ENCODE data around the gene NPTN. TPM values are rescaled to one million over a fixed set of nuclear protein-coding genes. Genes with fewer than 3 reads are reported as not detected.
"Not testable (repeated sequence)": the region's sequence is repeated elsewhere in the genome, so short reads cannot be mapped to it uniquely, and the experiment has no call there.

NPTN gene
- polyA plus RNA-seq, 3 donors, result 34.3 to 62.4 (median 43.5) TPM

- WGBS, 3 donors, result 49 to 67% (median 55%) methylated on average over 5 of the region's 5 CpGs
- H3K27ac ChIP-seq (ENCODE audit: low read depth, low read length), result no peak overlapping the region
These were observed 48.3 kb downstream of the NPTN start for GRCh38 chr15:73584699-73585420.

GRCh38 chr15:73583544-73583943, 49.6 kb downstream of the NPTN start:
- WGBS, 3 donors, result 91 to 94% (median 93%) methylated on average over 3 of the region's 3 CpGs
- no peak overlapping the region for H3K27ac ChIP-seq (ENCODE audit: low read depth, low read length)

GRCh38 chr15:73582851-73583379, 50.3 kb downstream of the NPTN start:
- no peak overlapping the region for H3K27ac ChIP-seq (ENCODE audit: low read depth, low read length)
- 76 to 93% (median 85%) methylated on average over 6 of the region's 6 CpGs for WGBS, 3 donors

- WGBS, 3 donors, result 82 to 94% (median 89%) methylated on average over 2 of the region's 2 CpGs
- H3K27ac ChIP-seq (ENCODE audit: low read depth, low read length), result no peak overlapping the region
These were observed 55.2 kb downstream of the NPTN start for GRCh38 chr15:73578026-73578425.

GRCh38 chr15:73577593-73577992, 55.6 kb downstream of the NPTN start:
- H3K27ac ChIP-seq (ENCODE audit: low read depth, low read length), result not testable (repeated sequence)

GRCh38 chr15:73575636-73576247, 57.4 kb downstream of the NPTN start:
- WGBS, 3 donors, result 64 to 73% (median 65%) methylated on average over 3 of the region's 3 CpGs

GRCh38 chr15:73573572-73573971, 59.6 kb downstream of the NPTN start:
- no peak overlapping the region for H3K27ac ChIP-seq (ENCODE audit: low read depth, low read length)
- 41 to 79% (median 43%) methylated on average over 9 of the region's 9 CpGs for WGBS, 3 donors

More at GRCh38 chr15:73575636-73576247, 57.4 kb downstream of the NPTN start:
- no peak overlapping the region for H3K27ac ChIP-seq (ENCODE audit: low read depth, low read length)

- H3K27ac ChIP-seq (ENCODE audit: low read depth, low read length), result no peak overlapping the region
- WGBS, 3 donors, result 45 to 85% (median 60%) methylated on average over 1 of the region's 1 CpG
These were observed 60.2 kb downstream of the NPTN start for GRCh38 chr15:73573037-73573436.

GRCh38 chr15:73572296-73572695, 60.9 kb downstream of the NPTN start:
- 51 to 81% (median 78%) methylated on average over 5 of the region's 5 CpGs for WGBS, 3 donors
- no peak overlapping the region for H3K27ac ChIP-seq (ENCODE audit: low read depth, low read length)

- no peak overlapping the region for H3K27ac ChIP-seq (ENCODE audit: low read depth, low read length)
- 37 to 76% (median 76%) methylated on average over 5 of the region's 5 CpGs for WGBS, 3 donors
These were observed 61.8 kb downstream of the NPTN start for GRCh38 chr15:73571346-73571745.

GRCh38 chr15:73570355-73571032, 62.7 kb downstream of the NPTN start:
- no peak overlapping the region for H3K27ac ChIP-seq (ENCODE audit: low read depth, low read length)
- WGBS, 3 donors, result 61 to 69% (median 65%) methylated on average over 7 of the region's 7 CpGs

- WGBS, 3 donors, result 93 to 98% (median 95%) methylated on average over 3 of the region's 3 CpGs
- no peak overlapping the region for H3K27ac ChIP-seq (ENCODE audit: low read depth, low read length)
These were observed 63.8 kb downstream of the NPTN start for GRCh38 chr15:73569361-73569760.

GRCh38 chr15:73568564-73569280, 64.5 kb downstream of the NPTN start:
- H3K27ac ChIP-seq (ENCODE audit: low read depth, low read length), result no peak overlapping the region
- 81 to 86% (median 81%) methylated on average over 7 of the region's 7 CpGs for WGBS, 3 donors

GRCh38 chr15:73567020-73567419, 66.2 kb downstream of the NPTN start:
- no peak overlapping the region for H3K27ac ChIP-seq (ENCODE audit: low read depth, low read length)
- WGBS, 3 donors, result 72 to 85% (median 77%) methylated on average over 1 of the region's 1 CpG

- 32 to 68% (median 34%) methylated on average over 6 of the region's 6 CpGs for WGBS, 3 donors
- H3K27ac ChIP-seq (ENCODE audit: low read depth, low read length), result no peak overlapping the region
These were observed 68.9 kb downstream of the NPTN start for GRCh38 chr15:73564255-73564654.

- H3K27ac ChIP-seq (ENCODE audit: low read depth, low read length), result no peak overlapping the region
- 55 to 61% (median 61%) methylated on average over 2 of the region's 2 CpGs for WGBS, 3 donors
These were observed 72.6 kb downstream of the NPTN start for GRCh38 chr15:73560501-73561117.

- H3K27ac ChIP-seq (ENCODE audit: low read depth, low read length), result no peak overlapping the region
- WGBS, 3 donors, result 87 to 93% (median 91%) methylated on average over 1 of the region's 1 CpG
These were observed 74.7 kb downstream of the NPTN start for GRCh38 chr15:73558529-73558928.

GRCh38 chr15:73555080-73555479, 78.1 kb downstream of the NPTN start:
- WGBS, 3 donors, result 87 to 92% (median 88%) methylated on average over 4 of the region's 4 CpGs

More at GRCh38 chr15:73555080-73555479, 78.1 kb downstream of the NPTN start:
- H3K27ac ChIP-seq (ENCODE audit: low read depth, low read length), result no peak overlapping the region
